Duodenal mucosa (tissue), 2 donors: ENCODE data around the gene MAGI2.

Experiments
- H3K27ac ChIP-seq: one replicate; pipeline ENCODE4 v1.7.0; 2013; ENCODE audit warnings: low read depth, low read length
- H3K27me3 ChIP-seq, 2 donors: one replicate each; pipeline ENCODE4 v1.7.0; 2013; ENCODE audit warnings: low read length in 2 of 2, control low read depth in 1 of 2; ENCODE audit not compliant: insufficient read depth in 2 of 2, control insufficient read depth in 1 of 2
- H3K36me3 ChIP-seq, 2 donors: one replicate each; pipeline ENCODE4 v1.7.0; 2013; ENCODE audit warnings: low read length in 2 of 2, control low read depth in 1 of 2; ENCODE audit not compliant: insufficient read depth in 2 of 2, control insufficient read depth in 1 of 2
- H3K4me1 ChIP-seq, 2 donors: one replicate each; pipeline ENCODE4 v1.7.0; 2013; ENCODE audit warnings: low read length in 2 of 2, control low read depth in 1 of 2; ENCODE audit not compliant: insufficient read depth in 2 of 2, control insufficient read depth in 1 of 2
- H3K4me3 ChIP-seq, 2 donors: one replicate each; pipeline ENCODE4 v1.7.0; 2013; ENCODE audit warnings: low read length in 2 of 2, low read depth in 1 of 2
- H3K9ac ChIP-seq, 2 donors: one replicate each; pipeline ENCODE4 v1.7.0; 2013; ENCODE audit warnings: low read length in 2 of 2, low read depth in 1 of 2
- H3K9me3 ChIP-seq, 2 donors: one replicate each; pipeline ENCODE4 v1.7.0; 2013; ENCODE audit warnings: low read length in 2 of 2, control low read depth in 1 of 2; ENCODE audit not compliant: control insufficient read depth in 1 of 2

The MAGI2 gene

GRCh38 chr7:78441737-78442136 is 1011.7 kb downstream of the MAGI2 start:
- Histone ChIP-seq H3K4me1 (no peaks in the 10 kb centered on the region), H3K27me3 (no peaks in the 10 kb centered on the region), H3K9me3 (no peaks in the 10 kb centered on the region), H3K9ac (no peak overlapping the region), H3K36me3 (no peaks in the 10 kb centered on the region), H3K4me3 (no peak overlapping the region), H3K27ac (no peak overlapping the region)

- H3K27ac ChIP-seq: no peak overlapping the region
- H3K4me1 ChIP-seq: no peaks in the 10 kb centered on the region
- no peaks in the 10 kb centered on the region for H3K36me3 ChIP-seq
- H3K9me3 ChIP-seq: no peaks in the 10 kb centered on the region
- H3K4me3 ChIP-seq: no peak overlapping the region
- H3K9ac ChIP-seq: no peak overlapping the region
- H3K27me3 ChIP-seq: no peaks in the 10 kb centered on the region
Observed at GRCh38 chr7:78438433-78438832, 1015.0 kb downstream of the MAGI2 start.

- H3K9me3 ChIP-seq: no peaks in the 10 kb centered on the region
- H3K36me3 ChIP-seq: no peaks in the 10 kb centered on the region
- H3K27ac ChIP-seq: no peak overlapping the region
- H3K4me3 ChIP-seq: no peak overlapping the region
- H3K4me1 ChIP-seq: no peaks in the 10 kb centered on the region
- H3K27me3 ChIP-seq: no peaks in the 10 kb centered on the region
- H3K9ac ChIP-seq: no peak overlapping the region
Observed at GRCh38 chr7:78437118-78437517, 1016.3 kb downstream of the MAGI2 start.

- Histone ChIP-seq H3K4me1 (no peaks in the 10 kb centered on the region), H3K9ac (no peak overlapping the region), H3K27me3 (no peaks in the 10 kb centered on the region), H3K36me3 (no peaks in the 10 kb centered on the region), H3K27ac (no peak overlapping the region), H3K9me3 (no peaks in the 10 kb centered on the region), H3K4me3 (no peak overlapping the region)
Observed at GRCh38 chr7:78435355-78435754, 1018.1 kb downstream of the MAGI2 start.

- Histone ChIP-seq H3K36me3 (no peaks in the 10 kb centered on the region), H3K9ac (no peak overlapping the region), H3K9me3 (no peaks in the 10 kb centered on the region), H3K4me3 (no peak overlapping the region), H3K4me1 (no peaks in the 10 kb centered on the region), H3K27ac (no peak overlapping the region), H3K27me3 (no peaks in the 10 kb centered on the region)
Observed at GRCh38 chr7:78434281-78434680, 1019.2 kb downstream of the MAGI2 start.

- Histone ChIP-seq H3K27ac (no peak overlapping the region), H3K4me3 (no peak overlapping the region), H3K9me3 (no peaks in the 10 kb centered on the region), H3K36me3 (no peaks in the 10 kb centered on the region), H3K9ac (no peak overlapping the region), H3K4me1 (no peaks in the 10 kb centered on the region), H3K27me3 (no peaks in the 10 kb centered on the region)
Observed at GRCh38 chr7:78433421-78433820, 1020.0 kb downstream of the MAGI2 start.

- Histone ChIP-seq H3K9me3 (no peaks in the 10 kb centered on the region), H3K4me1 (no peaks in the 10 kb centered on the region), H3K27me3 (no peaks in the 10 kb centered on the region), H3K4me3 (no peak overlapping the region), H3K36me3 (no peaks in the 10 kb centered on the region), H3K9ac (no peak overlapping the region), H3K27ac (no peak overlapping the region)
Observed at GRCh38 chr7:78429878-78430277, 1023.6 kb downstream of the MAGI2 start.

- Histone ChIP-seq H3K27ac (no peak overlapping the region), H3K27me3 (no peaks in the 10 kb centered on the region), H3K9ac (no peak overlapping the region), H3K4me3 (no peak overlapping the region), H3K9me3 (no peaks in the 10 kb centered on the region), H3K36me3 (no peaks in the 10 kb centered on the region), H3K4me1 (no peaks in the 10 kb centered on the region)
Observed at GRCh38 chr7:78427209-78427608, 1026.3 kb downstream of the MAGI2 start.

GRCh38 chr7:78420001-78420400 is 1033.5 kb downstream of the MAGI2 start:
- H3K9me3 ChIP-seq: no peaks in the 10 kb centered on the region
- no peaks in the 10 kb centered on the region for H3K27me3 ChIP-seq
- no peaks in the 10 kb centered on the region for H3K36me3 ChIP-seq
- no peak overlapping the region for H3K9ac ChIP-seq
- no peaks in the 10 kb centered on the region for H3K4me1 ChIP-seq
- H3K27ac ChIP-seq: no peak overlapping the region
- no peak overlapping the region for H3K4me3 ChIP-seq

GRCh38 chr7:78417180-78417853 is 1036.2 kb downstream of the MAGI2 start:
- H3K36me3 ChIP-seq: no peaks in the 10 kb centered on the region
- H3K9ac ChIP-seq: no peak overlapping the region
- no peaks in the 10 kb centered on the region for H3K9me3 ChIP-seq
- H3K4me1 ChIP-seq: no peaks in the 10 kb centered on the region
- H3K27ac ChIP-seq: no peak overlapping the region
- H3K27me3 ChIP-seq: no peaks in the 10 kb centered on the region
- H3K4me3 ChIP-seq: no peak overlapping the region

- Histone ChIP-seq H3K27ac (no peak overlapping the region), H3K36me3 (no peaks in the 10 kb centered on the region)
Observed at GRCh38 chr7:78413568-78413967, 1039.9 kb downstream of the MAGI2 start.

More at GRCh38 chr7:78413568-78413967, 1039.9 kb downstream of the MAGI2 start:
- H3K9ac ChIP-seq: no peak overlapping the region
- no peaks in the 10 kb centered on the region for H3K4me1 ChIP-seq
- no peaks in the 10 kb centered on the region for H3K27me3 ChIP-seq
- no peak overlapping the region for H3K4me3 ChIP-seq
- H3K9me3 ChIP-seq: no peaks in the 10 kb centered on the region
